BLaER1 treated with 17β-estradiol and CSF1 and Interleukin-3, amounts not matched to agents 10 nM and 100 nM (cell line): Measurements from ENCODE around the gene SAG.
"Not testable (repeated sequence)": the region's sequence is repeated elsewhere in the genome, so short reads cannot be mapped to it uniquely, and the experiment has no call there.

ENCODE experiments used
- H3K27ac ChIP-seq, 11 experiments: shearing (Covaris generic); formaldehyde crosslinking; 2 replicates each; pipeline ENCODE4 v1.8.1; 2022
- H3K27me3 ChIP-seq, 11 experiments: shearing (Covaris generic); formaldehyde crosslinking; 2 replicates each; pipeline ENCODE4 v1.8.1; 2022
- H3K36me3 ChIP-seq, 11 experiments: shearing (Covaris generic); formaldehyde crosslinking; 2 replicates each; pipeline ENCODE4 v1.8.1; 2022
- H3K4me1 ChIP-seq, 10 experiments: shearing (Covaris generic); formaldehyde crosslinking; 2 replicates each; pipeline ENCODE4 v1.8.1; 2022
- H3K4me2 ChIP-seq, 11 experiments: shearing (Covaris generic); formaldehyde crosslinking; 2 replicates each; pipeline ENCODE4 v1.8.1; 2022
- H3K4me3 ChIP-seq, 10 experiments: shearing (Covaris generic); formaldehyde crosslinking; 2 replicates each; pipeline ENCODE4 v1.8.1; 2022
- H3K9ac ChIP-seq, 11 experiments: shearing (Covaris generic); formaldehyde crosslinking; 2 replicates each; pipeline ENCODE4 v1.8.1; 2022
- H3K9me3 ChIP-seq, 11 experiments: shearing (Covaris generic); formaldehyde crosslinking; replicated peaks in 1 of 11; 2 replicates each; pipeline ENCODE4 v1.8.1; 2022
- H4K20me1 ChIP-seq, 11 experiments: shearing (Covaris generic); formaldehyde crosslinking; 2 replicates each; pipeline ENCODE4 v1.8.1; 2022
- Cebpa-rat ChIP-seq, 11 experiments: shearing (Covaris generic); IDR thresholded peaks; 2 replicates each; pipeline ENCODE4 v1.8.1; 2022

The SAG gene

DNA sequence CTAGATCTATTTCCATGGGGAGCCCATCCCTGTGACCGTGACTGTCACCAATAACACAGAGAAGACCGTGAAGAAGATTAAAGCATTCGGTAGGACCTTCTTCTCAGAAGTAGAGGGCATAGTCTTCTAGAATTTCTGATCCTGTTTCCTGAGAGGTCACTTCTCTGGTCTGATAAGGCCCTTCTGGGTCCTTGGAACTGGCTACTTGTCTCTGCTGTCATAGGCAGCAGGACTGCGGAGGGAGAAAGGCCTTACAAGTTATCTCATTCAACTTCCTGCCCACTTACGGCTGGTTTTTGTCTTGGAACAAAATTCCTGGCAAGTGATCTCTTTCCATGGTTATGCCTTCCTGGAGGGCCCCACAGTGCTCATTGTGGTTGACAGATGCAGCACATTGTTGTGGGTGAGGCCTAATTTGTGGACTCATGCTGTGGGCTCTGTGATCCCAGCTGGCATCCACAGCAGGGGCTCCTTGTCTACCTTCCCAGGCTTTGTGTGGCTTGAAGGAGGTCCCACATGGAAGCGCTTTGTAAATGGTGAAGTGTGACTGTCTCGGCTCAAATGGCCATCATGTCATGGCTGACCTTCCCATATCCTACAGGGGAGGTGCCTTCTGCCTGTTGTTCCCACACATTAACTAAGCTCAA is 22.0 kb downstream of the SAG start:
- peak overlapping the region in 9 of 11 experiments; percentile 1 to 96 (median 90); a peak in 15 of 22 replicates for H3K27ac ChIP-seq
- no peaks in the 10 kb centered on the region for H3K27me3 ChIP-seq
- TF ChIP-seq Cebpa-rat (IDR thresholded peaks at IDR 0.05): no peak
- no peaks in the 10 kb centered on the region for H4K20me1 ChIP-seq
- H3K4me3 ChIP-seq: no peak overlapping the region
- no peaks in the 10 kb centered on the region for H3K36me3 ChIP-seq
- H3K4me1 ChIP-seq: peaks cover 56 to 87% (median 76%) of the 10 kb centered on the region in 10 experiments
- H3K9ac ChIP-seq: no peak overlapping the region; a peak in 1 of 22 replicates
- H3K9me3 ChIP-seq: peaks cover 0 to 15% (median 7%) of the 10 kb centered on the region in 11 experiments; a peak in 9 of 22 replicates
- H3K4me2 ChIP-seq: peak overlapping the region; percentile 69 to 93 (median 80)

DNA sequence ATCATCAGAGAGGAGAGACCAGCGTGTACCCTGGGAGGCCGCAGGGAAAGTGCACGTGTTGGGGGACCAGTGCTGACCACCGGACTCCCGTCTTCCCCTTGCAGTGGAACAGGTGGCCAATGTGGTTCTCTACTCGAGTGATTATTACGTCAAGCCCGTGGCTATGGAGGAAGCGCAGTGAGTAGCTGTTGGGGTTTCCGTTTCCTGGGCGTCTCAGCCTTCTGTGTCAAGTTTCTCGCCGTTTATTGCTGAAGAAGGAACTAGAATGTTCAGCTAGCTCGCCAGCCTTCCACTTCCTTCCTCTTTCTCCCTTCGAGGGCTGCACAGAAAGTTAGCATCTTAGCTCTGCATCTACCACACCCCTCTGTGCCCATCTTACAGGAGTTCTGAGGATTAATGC is 23.9 kb downstream of the SAG start:
- no peaks in the 10 kb centered on the region for H3K27me3 ChIP-seq
- no peaks in the 10 kb centered on the region for H3K36me3 ChIP-seq
- H3K4me1 ChIP-seq: peaks cover 55 to 89% (median 70%) of the 10 kb centered on the region in 10 experiments
- peak overlapping the region; percentile 77 to 96 (median 88) for H3K4me2 ChIP-seq
- H3K4me3 ChIP-seq: peak overlapping the region in 5 of 10 experiments; percentile 6 to 38 (median 11); a peak in 4 of 20 replicates
- H3K27ac ChIP-seq: peak overlapping the region; percentile 74 to 96 (median 83)
- no peaks in the 10 kb centered on the region for H4K20me1 ChIP-seq
- H3K9me3 ChIP-seq: peaks cover 0 to 16% (median 7%) of the 10 kb centered on the region in 11 experiments; a peak in 9 of 22 replicates
- H3K9ac ChIP-seq: peak overlapping the region; percentile 15 to 80 (median 66); a peak in 19 of 22 replicates
- TF ChIP-seq Cebpa-rat (IDR thresholded peaks at IDR 0.05): peak in 8 of 11 experiments; percentile 55 to 94 (median 78); a peak in 13 of 22 replicates

DNA sequence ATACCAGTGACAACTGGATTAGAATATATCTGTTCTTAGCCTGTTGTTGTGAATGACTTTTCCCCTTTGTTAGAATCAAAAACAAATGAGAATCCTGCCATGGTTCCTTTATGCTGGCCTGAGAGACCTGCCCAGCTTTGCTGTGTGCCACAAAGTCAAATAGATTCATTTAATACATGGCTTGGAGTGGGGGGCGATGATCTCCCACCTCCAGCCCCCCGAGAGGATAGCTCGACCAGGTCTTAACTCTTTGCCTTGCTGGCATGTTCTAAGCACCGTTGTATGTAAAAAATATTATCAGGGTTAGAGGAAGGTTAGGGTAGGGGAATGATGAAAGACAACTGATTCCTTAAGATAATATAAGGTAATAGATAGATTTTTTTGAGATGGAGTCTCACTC is 24.5 kb downstream of the SAG start:
- no peaks in the 10 kb centered on the region for H4K20me1 ChIP-seq
- H3K27me3 ChIP-seq: no peaks in the 10 kb centered on the region
- H3K4me1 ChIP-seq: peaks cover 55 to 89% (median 74%) of the 10 kb centered on the region in 10 experiments
- peak overlapping the region in 4 of 10 experiments; percentile 10 to 38 (median 23); a peak in 5 of 20 replicates for H3K4me3 ChIP-seq
- no peak for TF ChIP-seq Cebpa-rat (IDR thresholded peaks at IDR 0.05)
- no peaks in the 10 kb centered on the region for H3K36me3 ChIP-seq
- H3K9me3 ChIP-seq: peaks cover 0 to 10% (median under 1%) of the 10 kb centered on the region in 11 experiments; a peak in 8 of 22 replicates
- H3K27ac ChIP-seq: peak overlapping the region; percentile 60 to 96 (median 82)
- H3K9ac ChIP-seq: peak overlapping the region; percentile 15 to 80 (median 66); a peak in 21 of 22 replicates
- H3K4me2 ChIP-seq: peak overlapping the region; percentile 77 to 96 (median 88)

DNA sequence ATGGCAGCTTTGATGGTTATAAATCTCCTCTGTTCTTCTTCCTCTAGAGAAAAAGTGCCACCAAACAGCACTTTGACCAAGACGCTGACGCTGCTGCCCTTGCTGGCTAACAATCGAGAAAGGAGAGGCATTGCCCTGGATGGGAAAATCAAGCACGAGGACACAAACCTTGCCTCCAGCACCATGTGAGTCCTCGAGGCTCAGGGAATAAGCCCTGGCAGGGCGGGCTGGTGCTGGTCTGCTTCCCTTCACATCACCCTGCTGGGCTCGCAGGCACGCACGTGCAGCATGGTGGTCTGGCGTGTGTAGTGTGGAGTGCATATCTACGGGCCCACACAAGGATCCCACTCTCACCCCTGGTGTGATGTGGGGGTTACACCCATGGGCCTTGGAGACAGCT is 27.3 kb downstream of the SAG start:
- TF ChIP-seq Cebpa-rat (IDR thresholded peaks at IDR 0.05): no peak
- H3K4me1 ChIP-seq: peaks cover 70 to 96% (median 86%) of the 10 kb centered on the region in 10 experiments
- peaks cover 0 to 5% (median 0%) of the 10 kb centered on the region in 11 experiments; a peak in 1 of 22 replicates for H3K9me3 ChIP-seq
- H3K27me3 ChIP-seq: no peaks in the 10 kb centered on the region
- no peaks in the 10 kb centered on the region for H4K20me1 ChIP-seq
- H3K4me3 ChIP-seq: 0 out of 20 replicates have a peak overlapping the region, but pooled peaks of 1 of the 10 experiments have one; percentile 15
- H3K27ac ChIP-seq: peak overlapping the region in 7 of 11 experiments; percentile 25 to 96 (median 92); a peak in 13 of 22 replicates
- peak overlapping the region in 10 of 11 experiments; percentile 77 to 96 (median 88); a peak in 20 of 22 replicates for H3K4me2 ChIP-seq
- peak overlapping the region in 1 of 11 experiments; percentile 78; a peak in 1 of 22 replicates for H3K9ac ChIP-seq
- no peaks in the 10 kb centered on the region for H3K36me3 ChIP-seq

DNA sequence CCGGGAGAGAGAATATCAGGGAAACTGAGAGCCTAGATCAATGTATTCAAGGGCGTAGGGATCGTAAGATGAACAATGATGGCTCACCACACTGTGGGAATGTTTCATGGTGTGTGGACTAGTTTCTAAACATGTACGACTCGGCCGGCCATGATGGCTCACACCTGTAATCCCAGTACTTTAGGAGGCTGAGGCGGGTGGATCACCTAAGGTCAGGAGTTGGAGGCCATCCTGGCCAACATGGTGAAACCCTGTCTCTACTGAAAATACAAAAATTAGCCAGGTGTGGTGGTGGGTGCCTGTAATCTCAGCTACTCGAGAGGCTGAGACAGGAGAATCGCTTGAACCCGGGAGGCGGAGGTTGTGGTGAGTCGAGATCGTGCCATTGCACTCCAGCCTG is 28.5 kb downstream of the SAG start:
- not testable (repeated sequence) for H3K4me3 ChIP-seq, H3K9ac ChIP-seq, H4K20me1 ChIP-seq, H3K9me3 ChIP-seq, H3K36me3 ChIP-seq, H3K27me3 ChIP-seq
- Histone ChIP-seq H3K27ac (peak overlapping the region in 3 of 11 experiments; percentile 92 to 96 (median 93); a peak in 2 of 22 replicates), H3K4me1 (peaks cover 58 to 84% (median 76%) of the 10 kb centered on the region in 10 experiments), H3K4me2 (peak overlapping the region in 4 of 11 experiments; percentile 2 to 73 (median 44); a peak in 1 of 22 replicates)

DNA sequence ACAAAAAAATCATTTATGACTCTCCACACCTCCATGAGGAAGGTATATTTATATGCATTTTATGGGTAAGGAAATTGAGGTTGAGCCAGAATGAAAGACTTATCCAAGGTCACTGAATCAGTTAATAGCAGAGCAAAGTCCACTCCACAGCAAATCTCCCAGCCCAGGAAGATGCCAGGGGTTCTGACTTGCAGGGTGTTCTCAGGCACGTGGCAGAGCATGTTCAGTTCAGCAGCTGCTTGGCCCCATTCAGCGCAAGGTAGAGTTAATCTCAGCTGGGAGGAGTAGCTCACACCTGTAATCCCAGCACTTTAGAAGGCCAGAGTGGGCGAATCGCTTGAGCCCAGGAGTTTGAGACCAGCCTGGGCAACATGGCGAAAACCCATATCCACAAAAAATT is 28.9 kb downstream of the SAG start:
- peaks cover 55 to 80% (median 72%) of the 10 kb centered on the region in 10 experiments for H3K4me1 ChIP-seq
- H4K20me1 ChIP-seq: no peaks in the 10 kb centered on the region
- H3K27me3 ChIP-seq: no peaks in the 10 kb centered on the region
- no peaks in the 10 kb centered on the region; a peak in 1 of 22 replicates for H3K36me3 ChIP-seq
- no peak overlapping the region for H3K9ac ChIP-seq
- H3K9me3 ChIP-seq: peaks cover 0 to 13% (median 8%) of the 10 kb centered on the region in 11 experiments; a peak in 16 of 22 replicates
- H3K27ac ChIP-seq: no peak overlapping the region; a peak in 1 of 22 replicates
- peak overlapping the region in 8 of 11 experiments; percentile 35 to 73 (median 56); a peak in 11 of 22 replicates for H3K4me2 ChIP-seq
- H3K4me3 ChIP-seq: no peak overlapping the region
- TF ChIP-seq Cebpa-rat (IDR thresholded peaks at IDR 0.05): no peak

DNA sequence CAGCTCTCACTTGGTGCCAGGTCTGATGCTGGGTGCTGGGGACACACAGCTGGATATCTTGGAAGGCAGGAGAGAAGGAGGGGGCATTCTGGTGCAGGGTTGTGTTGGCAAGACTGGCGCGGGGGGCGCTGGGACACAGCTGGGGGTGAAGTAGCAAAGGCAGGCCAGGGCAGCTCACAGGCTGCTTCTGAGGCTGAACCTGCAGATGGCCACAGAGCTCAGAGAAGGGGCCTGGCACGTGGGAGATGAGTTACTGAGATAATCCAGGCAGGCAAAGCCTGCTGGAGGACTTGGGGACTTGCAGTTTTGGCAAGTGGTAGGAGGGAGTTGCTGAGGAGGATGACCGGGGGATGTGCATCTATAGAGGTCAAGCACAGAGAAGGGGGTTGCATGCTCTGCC is 30.4 kb downstream of the SAG start:
- TF ChIP-seq Cebpa-rat (IDR thresholded peaks at IDR 0.05): no peak
- Histone ChIP-seq H3K4me3 (no peak overlapping the region), H3K36me3 (no peaks in the 10 kb centered on the region; a peak in 1 of 22 replicates), H3K9ac (no peak overlapping the region), H4K20me1 (no peaks in the 10 kb centered on the region), H3K27me3 (no peaks in the 10 kb centered on the region), H3K4me1 (peaks cover 41 to 78% (median 70%) of the 10 kb centered on the region in 10 experiments), H3K4me2 (peak overlapping the region; percentile 35 to 73 (median 55); a peak in 18 of 22 replicates), H3K9me3 (peaks cover 0 to 14% (median 9%) of the 10 kb centered on the region in 11 experiments; a peak in 16 of 22 replicates), H3K27ac (peak overlapping the region in 2 of 11 experiments; percentile 16 to 45; a peak in 2 of 22 replicates)

DNA sequence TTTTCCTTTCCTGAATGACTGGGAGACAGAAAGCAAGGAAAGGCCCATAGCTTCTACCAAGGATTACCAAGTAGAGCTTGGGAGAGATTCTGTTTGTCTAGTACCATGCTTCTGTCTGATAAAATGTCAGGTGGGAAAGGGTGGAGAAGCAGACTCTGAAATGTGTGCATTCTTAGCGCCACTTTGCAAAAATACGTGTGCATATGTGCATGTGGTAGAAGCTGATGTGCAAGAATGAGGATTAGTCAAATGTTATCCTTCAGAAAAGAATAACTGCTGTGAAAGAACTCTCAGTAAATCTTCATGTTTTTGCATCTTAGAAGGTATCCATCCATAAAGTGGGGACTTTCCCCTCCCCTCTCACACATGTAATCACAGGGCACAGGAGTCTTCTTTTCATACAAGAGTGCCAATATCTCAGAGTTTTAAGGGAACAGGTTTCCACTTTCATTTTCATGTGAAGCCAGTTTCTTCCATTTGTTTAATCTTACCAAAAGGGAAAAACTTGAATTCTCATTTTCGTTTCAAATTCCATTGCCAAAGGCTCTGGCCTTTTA is 31.3 kb downstream of the SAG start:
- Histone ChIP-seq H3K9ac (no peak overlapping the region), H3K4me2 (peak overlapping the region; percentile 35 to 73 (median 55); a peak in 21 of 22 replicates), H3K4me1 (peaks cover 32 to 70% (median 64%) of the 10 kb centered on the region in 10 experiments), H3K4me3 (no peak overlapping the region), H3K9me3 (peaks cover 0 to 14% (median 9%) of the 10 kb centered on the region in 11 experiments; a peak in 16 of 22 replicates), H3K36me3 (no peaks in the 10 kb centered on the region; a peak in 1 of 22 replicates), H3K27ac (peak overlapping the region in 1 of 11 experiments; percentile 2; a peak in 1 of 22 replicates), H3K27me3 (no peaks in the 10 kb centered on the region), H4K20me1 (no peaks in the 10 kb centered on the region)
- no peak for TF ChIP-seq Cebpa-rat (IDR thresholded peaks at IDR 0.05)

DNA sequence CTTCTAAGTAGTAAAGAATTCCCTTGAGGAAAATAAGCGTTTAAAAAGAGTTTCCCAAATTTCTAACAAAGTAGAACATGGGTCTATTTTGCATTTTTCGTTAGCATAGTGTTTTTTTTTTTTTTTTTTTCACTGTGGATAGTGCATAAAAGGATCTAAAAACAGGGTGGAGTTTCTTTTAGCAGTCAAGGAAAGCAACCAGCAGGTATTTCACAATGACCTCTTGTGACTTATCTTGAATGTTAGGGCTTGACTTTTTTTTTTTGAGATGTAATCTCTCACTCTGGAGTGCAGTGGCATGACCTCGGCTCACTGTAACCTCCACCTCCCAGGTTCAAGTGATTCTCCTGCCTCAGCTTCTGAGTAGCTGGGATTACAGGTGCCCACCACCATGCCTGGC is 31.8 kb downstream of the SAG start:
- H3K36me3 ChIP-seq: no peaks in the 10 kb centered on the region; a peak in 1 of 22 replicates
- H4K20me1 ChIP-seq: no peaks in the 10 kb centered on the region
- peaks cover 0 to 14% (median 9%) of the 10 kb centered on the region in 11 experiments; a peak in 16 of 22 replicates for H3K9me3 ChIP-seq
- peak overlapping the region; percentile 35 to 73 (median 55); a peak in 21 of 22 replicates for H3K4me2 ChIP-seq
- no peak overlapping the region for H3K27ac ChIP-seq
- H3K4me3 ChIP-seq: no peak overlapping the region
- TF ChIP-seq Cebpa-rat (IDR thresholded peaks at IDR 0.05): no peak
- no peak overlapping the region for H3K9ac ChIP-seq
- peaks cover 27 to 65% (median 58%) of the 10 kb centered on the region in 10 experiments for H3K4me1 ChIP-seq
- no peaks in the 10 kb centered on the region for H3K27me3 ChIP-seq
